CMK (cell line): ENCODE measurements around the gene NTRK2.
A peak's percentile ranks its signal among the peaks of the same experiment; 100 is the strongest.

ENCODE experiments used
- DNase-seq: peaks from one replicate; pipeline ENCODE4 v3.0.0-alpha.2; 2010; ENCODE audit warnings: low read depth

NTRK2 gene

GRCh38 chr9:84939774-84940173 lies 270.2 kb downstream of the NTRK2 start:
- no peak for DNase-seq

GRCh38 chr9:84940294-84940693 lies 270.8 kb downstream of the NTRK2 start:
- DNase-seq, result no peak

- DNase-seq, result no peak
Observed at GRCh38 chr9:84941792-84942191, 272.3 kb downstream of the NTRK2 start.

GRCh38 chr9:84943482-84944050 lies 274.0 kb downstream of the NTRK2 start:
- DNase-seq, result no peak

GRCh38 chr9:84945878-84946538 lies 276.5 kb downstream of the NTRK2 start:
- DNase-seq, result no peak

GRCh38 chr9:84947412-84947972 lies 278.0 kb downstream of the NTRK2 start:
- no peak for DNase-seq

- no peak for DNase-seq
Observed at GRCh38 chr9:84949258-84949657, 279.7 kb downstream of the NTRK2 start.

- DNase-seq, result no peak
Observed at GRCh38 chr9:84949971-84950370, 280.4 kb downstream of the NTRK2 start.

GRCh38 chr9:84950879-84951811 lies 281.6 kb downstream of the NTRK2 start:
- no peak for DNase-seq

GRCh38 chr9:84953252-84953773 lies 283.8 kb downstream of the NTRK2 start:
- no peak for DNase-seq

GRCh38 chr9:84953797-84954705 lies 284.5 kb downstream of the NTRK2 start:
- DNase-seq, result peak; percentile 3

- DNase-seq, result no peak
Observed at GRCh38 chr9:84955155-84955554, 285.6 kb downstream of the NTRK2 start.

GRCh38 chr9:84955971-84956370 lies 286.4 kb downstream of the NTRK2 start:
- DNase-seq, result no peak

- no peak for DNase-seq
Observed at GRCh38 chr9:84959339-84959738, 289.8 kb downstream of the NTRK2 start.

- DNase-seq, result no peak
Observed at GRCh38 chr9:84966876-84967830, 297.6 kb downstream of the NTRK2 start.

GRCh38 chr9:84969084-84969483 lies 299.6 kb downstream of the NTRK2 start:
- no peak for DNase-seq

- DNase-seq, result no peak
Observed at GRCh38 chr9:84969736-84970135, 300.2 kb downstream of the NTRK2 start.

- no peak for DNase-seq
Observed at GRCh38 chr9:84970432-84970831, 300.9 kb downstream of the NTRK2 start.

- no peak for DNase-seq
Observed at GRCh38 chr9:84971571-84971970, 302.0 kb downstream of the NTRK2 start.

GRCh38 chr9:84974258-84974657 lies 304.7 kb downstream of the NTRK2 start:
- DNase-seq, result no peak
